ENCODE measurements around the gene MGAT3.
"Not testable (repeated sequence)": the region's sequence is repeated elsewhere in the genome, so short reads cannot be mapped to it uniquely, and the experiment has no call there.

Gene MGAT3

DNA sequence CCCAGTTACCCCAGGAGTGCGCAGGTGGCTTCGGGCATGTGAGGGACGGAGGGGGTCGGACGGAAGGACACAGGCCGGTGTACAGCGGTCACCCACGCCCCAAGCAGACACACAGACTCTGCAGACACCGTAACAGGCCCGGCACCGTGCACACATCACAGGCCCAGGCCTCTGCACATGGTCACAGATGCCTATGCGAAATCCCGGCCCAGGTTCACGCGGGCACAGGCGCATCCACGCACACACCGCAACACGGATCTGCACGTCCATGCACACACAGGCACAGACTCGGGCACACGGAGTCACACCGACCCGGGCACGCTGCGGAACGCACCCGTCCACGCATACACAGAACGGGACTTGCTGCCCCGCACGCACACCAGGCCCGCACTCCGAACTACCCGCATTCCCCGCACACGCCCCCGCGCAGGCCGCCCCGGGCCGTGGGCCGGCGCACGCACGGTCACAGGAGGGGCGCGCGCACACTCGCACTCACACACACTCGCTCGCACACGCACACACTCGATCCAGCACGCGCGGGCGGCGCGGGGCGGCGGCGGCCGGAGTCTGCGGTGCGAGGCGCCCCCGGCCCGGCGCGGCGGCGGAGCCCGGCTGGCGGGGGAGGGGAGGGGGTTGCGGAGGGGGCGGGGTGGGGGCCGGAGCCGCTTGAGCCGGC is at the start of gene MGAT3:
MGAT3 (plus strand) TSS at position 491 of the 676 bp plus-strand sequence. CDS start 30,336 bp downstream, outside the sequence.
- DNase-seq (ENCODE audit: low read depth in 2 of 2, low spot score in 1 of 2): no peak

DNA sequence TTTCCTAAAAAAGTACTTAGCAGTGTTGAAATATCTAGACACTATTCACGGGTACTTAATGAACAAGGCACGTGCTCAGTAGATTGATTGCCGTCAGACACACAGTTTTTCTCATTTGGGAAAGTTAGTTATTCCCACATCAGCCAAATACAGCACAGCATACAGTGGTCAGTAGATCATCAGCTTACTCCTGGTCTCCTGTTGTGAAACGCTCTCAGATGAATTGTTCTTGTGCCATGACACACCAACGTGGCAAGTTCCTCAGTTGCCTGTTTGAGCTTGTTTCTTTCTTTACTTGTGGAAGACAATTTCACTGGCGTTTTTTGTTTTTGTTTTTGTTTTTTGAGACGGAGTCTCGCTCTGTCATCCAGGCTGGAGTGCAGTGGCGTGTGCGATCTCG is 48.6 kb upstream of the MGAT3 start:
- DNase-seq (ENCODE audit: low read depth in 2 of 2, low spot score in 1 of 2): no peak

- no peak for DNase-seq (ENCODE audit: low read depth in 2 of 2, low spot score in 1 of 2)
Observed at GRCh38 chr22:39408807-39409206, 48.0 kb upstream of the MGAT3 start.

GRCh38 chr22:39409516-39410029 is 47.2 kb upstream of the MGAT3 start:
- DNase-seq (ENCODE audit: low read depth in 2 of 2, low spot score in 1 of 2): no peak

- no peak for DNase-seq (ENCODE audit: low read depth in 2 of 2, low spot score in 1 of 2)
Observed at GRCh38 chr22:39410264-39410663, 46.5 kb upstream of the MGAT3 start.

DNA sequence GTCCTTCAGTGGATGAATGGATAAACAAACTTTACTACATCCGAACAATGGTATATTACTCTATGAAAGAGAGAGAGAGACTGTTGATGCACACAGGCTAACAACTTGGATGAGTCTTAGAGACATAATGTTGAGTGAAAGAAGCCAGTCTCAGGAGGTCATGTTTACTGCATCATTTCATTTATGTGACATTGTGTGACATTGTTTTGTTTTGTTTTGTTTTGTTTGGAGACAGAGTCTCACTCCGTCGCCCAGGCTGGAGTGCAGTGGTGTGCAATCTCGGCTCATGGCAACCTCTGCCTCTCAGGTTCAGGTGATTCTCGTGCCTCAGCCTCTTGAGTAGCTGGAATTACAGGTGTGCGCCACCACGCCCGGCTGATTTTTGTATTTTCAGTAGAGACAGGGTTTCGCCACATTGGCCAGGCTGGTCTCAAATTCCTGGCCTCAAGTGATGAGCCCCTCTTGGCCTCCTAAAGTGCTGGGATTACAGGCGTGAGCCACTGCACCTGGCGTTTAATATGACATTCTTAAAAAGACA is 44.9 kb upstream of the MGAT3 start:
- DNase-seq (ENCODE audit: low read depth in 2 of 2, low spot score in 1 of 2): not testable (repeated sequence)

- not testable (repeated sequence) for DNase-seq (ENCODE audit: low read depth in 2 of 2, low spot score in 1 of 2)
Observed at GRCh38 chr22:39413204-39413603, 43.6 kb upstream of the MGAT3 start.

DNA sequence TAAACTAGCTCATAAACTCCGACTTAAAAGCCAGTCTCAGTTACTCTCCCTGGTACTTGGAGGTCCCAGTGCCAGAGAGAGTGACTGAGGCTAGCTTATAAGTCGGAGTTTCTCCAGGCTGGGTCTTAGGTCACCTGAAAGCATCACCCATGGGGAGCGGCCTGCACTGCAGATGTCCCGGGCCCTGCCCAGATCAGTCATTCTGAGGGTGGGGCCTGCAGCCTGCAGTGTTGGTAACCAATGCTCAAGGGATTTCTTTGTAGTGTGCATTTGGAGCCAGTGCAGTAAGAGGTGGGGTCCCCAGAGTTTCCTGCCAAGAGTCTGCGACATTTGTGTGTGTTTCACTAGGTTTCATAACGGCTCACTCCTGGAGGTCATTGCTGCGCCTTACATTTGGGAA is 42.4 kb upstream of the MGAT3 start:
- no peak for DNase-seq (ENCODE audit: low read depth in 2 of 2, low spot score in 1 of 2)

- no peak for DNase-seq (ENCODE audit: low read depth in 2 of 2, low spot score in 1 of 2)
Observed at GRCh38 chr22:39414886-39415285, 41.9 kb upstream of the MGAT3 start.

- DNase-seq (ENCODE audit: low read depth in 2 of 2, low spot score in 1 of 2): no peak
Observed at GRCh38 chr22:39415506-39415905, 41.3 kb upstream of the MGAT3 start.

DNA sequence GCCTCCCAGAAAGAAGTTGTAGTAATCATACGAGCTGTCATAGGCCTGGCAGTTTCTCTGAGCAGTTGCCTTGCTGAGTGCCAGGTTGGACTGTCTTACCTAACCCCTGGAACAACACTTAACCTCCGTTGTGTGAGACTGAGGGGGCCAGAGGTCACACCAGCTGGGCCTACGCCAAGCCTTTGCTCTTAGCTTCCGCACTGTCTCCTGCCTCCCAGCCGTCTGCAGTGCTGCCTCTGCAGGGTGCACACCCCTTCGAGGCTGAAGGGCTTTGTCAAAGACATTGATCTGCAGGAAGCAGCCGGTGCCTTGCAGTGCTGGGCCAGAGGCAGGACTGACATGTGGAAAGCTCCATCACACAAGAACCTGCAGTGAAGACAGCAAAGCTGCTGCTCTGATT is 40.5 kb upstream of the MGAT3 start:
- no peak for DNase-seq (ENCODE audit: low read depth in 2 of 2, low spot score in 1 of 2)

- no peak for DNase-seq (ENCODE audit: low read depth in 2 of 2, low spot score in 1 of 2)
Observed at GRCh38 chr22:39417641-39418040, 39.2 kb upstream of the MGAT3 start.

GRCh38 chr22:39418696-39419095 is 38.1 kb upstream of the MGAT3 start:
- DNase-seq (ENCODE audit: low read depth in 2 of 2, low spot score in 1 of 2): no peak

- no peak for DNase-seq (ENCODE audit: low read depth in 2 of 2, low spot score in 1 of 2)
Observed at GRCh38 chr22:39419096-39419495, 37.7 kb upstream of the MGAT3 start.

GRCh38 chr22:39419911-39420310 is 36.9 kb upstream of the MGAT3 start:
- no peak for DNase-seq (ENCODE audit: low read depth in 2 of 2, low spot score in 1 of 2)

DNA sequence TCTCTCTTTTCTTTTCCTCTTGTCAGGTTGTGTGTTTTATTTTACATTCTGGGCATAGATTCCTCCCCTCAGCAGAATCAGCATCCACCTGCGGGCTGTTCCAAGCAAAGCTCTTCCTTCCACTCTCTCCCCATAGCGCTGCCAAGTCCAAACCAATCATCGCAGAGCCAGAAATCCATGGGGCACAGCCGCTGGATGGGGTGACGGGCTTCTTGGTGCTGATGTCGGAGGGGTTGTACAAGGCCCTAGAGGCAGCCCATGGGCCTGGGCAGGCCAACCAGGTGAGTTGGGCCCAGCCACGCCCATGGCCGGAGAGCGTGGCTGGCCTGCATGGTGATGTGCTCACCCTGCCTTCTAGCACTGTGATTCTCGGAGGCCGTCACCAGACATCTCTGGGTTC is 35.1 kb upstream of the MGAT3 start:
- DNase-seq (ENCODE audit: low read depth in 2 of 2, low spot score in 1 of 2): no peak

DNA sequence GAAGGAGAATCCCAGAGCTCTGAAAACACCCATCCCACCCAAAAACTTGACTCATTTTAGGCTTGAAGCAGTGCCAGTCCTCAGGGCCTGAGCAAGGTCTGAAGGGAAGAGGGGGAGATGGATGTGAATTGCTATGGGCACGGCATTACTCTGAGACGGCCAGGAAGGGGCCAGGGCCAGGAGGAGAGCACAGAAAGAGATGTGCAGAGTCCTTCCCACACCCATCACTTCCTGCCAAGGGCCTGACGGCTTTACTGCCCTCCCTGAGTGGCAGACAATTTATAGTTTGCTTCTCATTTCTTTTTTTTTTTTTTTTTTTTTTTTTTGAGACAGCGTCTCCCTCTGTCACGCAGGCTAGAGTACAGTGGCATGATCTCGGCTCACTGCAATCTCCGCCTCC is 34.7 kb upstream of the MGAT3 start:
- DNase-seq (ENCODE audit: low read depth in 2 of 2, low spot score in 1 of 2): no peak

GRCh38 chr22:39422721-39423120 is 34.1 kb upstream of the MGAT3 start:
- DNase-seq (ENCODE audit: low read depth in 2 of 2, low spot score in 1 of 2): no peak

- no peak for DNase-seq (ENCODE audit: low read depth in 2 of 2, low spot score in 1 of 2)
Observed at GRCh38 chr22:39423976-39424375, 32.8 kb upstream of the MGAT3 start.

DNA sequence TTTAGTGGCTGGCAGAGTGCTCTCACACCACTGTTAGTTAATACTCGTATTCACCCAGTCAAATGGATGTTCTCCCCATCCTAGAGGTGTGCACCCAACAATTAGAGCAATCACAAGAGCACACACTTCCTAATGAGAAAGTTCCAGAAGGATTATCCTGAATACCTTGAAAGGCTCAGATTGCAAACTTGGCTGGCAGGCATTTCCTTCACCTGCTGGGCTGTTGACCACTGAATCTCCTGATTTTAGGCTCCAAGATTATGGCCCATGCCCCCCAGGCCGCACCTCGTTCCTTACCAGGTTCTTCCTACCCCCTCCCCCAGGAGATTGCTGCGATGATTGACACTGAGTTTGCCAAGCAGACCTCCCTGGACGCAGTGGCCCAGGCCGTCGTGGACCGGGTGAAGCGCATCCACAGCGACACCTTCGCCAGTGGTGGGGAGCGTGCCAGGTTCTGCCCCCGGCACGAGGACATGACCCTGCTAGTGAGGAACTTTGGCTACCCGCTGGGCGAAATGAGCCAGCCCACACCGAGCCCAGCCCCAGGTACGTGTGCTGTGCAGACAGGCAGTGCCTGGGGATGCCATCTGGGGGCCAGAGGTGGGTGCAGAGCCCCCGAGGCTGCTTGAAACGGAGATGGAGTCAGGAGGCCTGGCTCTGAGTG is 30.3 kb upstream of the MGAT3 start:
- no peak for DNase-seq (ENCODE audit: low read depth in 2 of 2, low spot score in 1 of 2)

GRCh38 chr22:39427751-39428596 is 28.8 kb upstream of the MGAT3 start:
- no peak for DNase-seq (ENCODE audit: low read depth in 2 of 2, low spot score in 1 of 2)
